Heart left ventricle (tissue), 16 donors: ENCODE measurements around the gene CCDC152. TPM values are rescaled to one million over a fixed set of nuclear protein-coding genes. Genes with fewer than 3 reads are reported as not detected.

ENCODE experiments used
- ATAC-seq, 4 donors: fragments of 200-7000 bp; cut with Tn5 transposase; one replicate each; pipeline ENCODE4 v1.9.1; 2020 to 2022; ENCODE audit warnings: moderate library complexity in 4 of 4, mild to moderate bottlenecking in 3 of 4, moderate number of reproducible peaks in 1 of 4
- DNase-seq, 5 donors: peaks; one replicate each; pipeline ENCODE4 v3.0.0-alpha.2; 2020
- H3K27ac ChIP-seq, 12 donors: fragments of 200-600 bp; sonication (generic) in 4 of 12; one replicate each; pipeline versions ENCODE4 v1.5.0 to v1.8.0; 2016 to 2022; ENCODE audit warnings: mild to moderate bottlenecking in 2 of 12
- H3K27me3 ChIP-seq, 9 donors: fragments of 200-600 bp; sonication (generic) in 2 of 9; one replicate each; pipeline versions ENCODE4 v1.5.1 to v1.8.0; 2016 to 2022; ENCODE audit warnings: mild to moderate bottlenecking in 3 of 9
- H3K36me3 ChIP-seq, 9 donors: fragments of 200-600 bp; sonication (generic) in 2 of 9; one replicate each; pipeline versions ENCODE4 v1.5.0 to v1.8.0; 2018 to 2022; ENCODE audit warnings: mild to moderate bottlenecking in 2 of 9
- H3K4me1 ChIP-seq, 12 donors: fragments of 200-600 bp; sonication (generic) in 4 of 12; one replicate each; pipeline versions ENCODE4 v1.5.0 to v1.8.0; 2016 to 2022; ENCODE audit warnings: mild to moderate bottlenecking in 3 of 12
- H3K4me3 ChIP-seq, 12 donors: fragments of 200-600 bp; sonication (generic) in 4 of 12; one replicate each; pipeline versions ENCODE4 v1.5.0 to v1.8.0; 2017 to 2022; ENCODE audit warnings: mild to moderate bottlenecking in 9 of 12, moderate library complexity in 4 of 12
- H3K9me3 ChIP-seq, 12 donors: fragments of 200-600 bp; sonication (generic) in 4 of 12; one replicate each; pipeline versions ENCODE4 v1.5.0 to v1.8.0; 2016 to 2022; ENCODE audit warnings: mild to moderate bottlenecking in 1 of 12
- CTCF ChIP-seq, 12 donors: fragments of 200-600 bp; sonication (generic) in 4 of 12; IDR thresholded peaks; one replicate each; pipeline versions ENCODE4 v1.5.0 to v1.8.0; 2018 to 2022; ENCODE audit warnings: antibody characterized with exemption in 12 of 12, mild to moderate bottlenecking in 5 of 12
- POLR2A ChIP-seq, 2 donors: fragments of 450-650 bp; IDR thresholded peaks; one replicate each; pipeline ENCODE4 v1.6.1; 2017; ENCODE audit warnings: antibody characterized with exemption in 2 of 2, mild to moderate bottlenecking in 2 of 2, moderate library complexity in 2 of 2
- WGBS, 4 donors: extraction: QIAGEN DNeasy Blood & Tissue Kit in 2 of 4; methylation state at CpG; one replicate each; pipeline versions ENCODE4 v1.1.5 to v1.1.7; 2013 to 2018; 5-methylcytosine and 5-hydroxymethylcytosine counted together
- intact Hi-C, 10 donors: fragments of 100-400 bp; cut with DNase I; formaldehyde crosslinking; loops; one replicate each; pipeline versions ENCODE4 v1.11.1 to v1.14.2; 2022
- polyA plus RNA-seq, 2 donors: library from polyadenylated mRNA; stranded (reverse); fragments of 200-250 nt; gene quantifications; one replicate each; pipeline ENCODE4 v1.2.3, GENCODE V29; 2013
- total RNA-seq, 9 donors: library from RNA; depleted of rRNA in 2 of 9; stranded (reverse); fragments of >200 nt in 2 of 9; fragmentation: NEBNext Ultra II Directional in 3 of 9; extraction: Animal tissue kit (Norgen Biotek cat#: 25700) in 3 of 9; gene quantifications; one replicate each; pipeline versions ENCODE4 v1.1.0 to v1.2.4, GENCODE V29; 2016 to 2023
- donor health status: ischemic (EF 13 %, LVEDD 7.1; RV severe dilation, severe dysfunction).
- donor health status: healthy with polysubstance abuse.
- donor health status: DM: no; HTN: yes; CAD: no.
- donor health status: DM: no; HTN: no; CAD: no.
- donor health status: ischemic (EF 25% LVEDD 6.9; RV normal size, moderate dysfunction).
- donor health status: ischemic (EF 25% LVEDD 5.7; RV mildly dilated, moderate dysfunction).
- donor health status: healthy.
- donor health status: DM: yes; HTN: yes; CAD: no.
- donor health status: ischemic (EF 35%, LVEDD 5.7; RV mildly dilated, moderate dysfunction).
- donor health status: nonischemic (EF 11% LVEDD 7.7; RV severe dilation, severe dysfunction).
- donor health status: DM: yes; HTN: yes; CAD: no.
- donor health status: PGD.
- donor health status: ischemic (EF 29% LVEDD 5.4; RV normal size, mild dysfunction).
- donor health status: nonischemic (EF 23%, LVEDD 6.1; RV moderate dilation, normal function).

The CCDC152 gene
- total and polyA plus RNA-seq, 11 donors = 0.32 to 3.2 (median 0.86) TPM

- 53 to 61% (median 55%) methylated on average over 2 of the region's 2 CpGs for WGBS, 4 donors
- H3K4me1 ChIP-seq = peaks cover 0 to 47% (median 24%) of the 10 kb centered on the region in 12 donors
- TF ChIP-seq POLR2A (IDR thresholded peaks at IDR 0.05) = no peak
- TF ChIP-seq CTCF (IDR thresholded peaks at IDR 0.05) = peak in 9 of 12 donors; percentile 19 to 44 (median 31)
- peak overlapping the region in 9 of 12 donors; percentile 52 to 70 (median 61) for H3K4me3 ChIP-seq
- intact Hi-C loops = loop anchor here in 5 of 10 donors (1.0 to 10.0 kb wide), 5 partner anchors 77 to 84 kb away; no protein-coding TSS in a partner anchor
- H3K27me3 ChIP-seq = no peaks in the 10 kb centered on the region
- ATAC-seq (peak in 3 of 4 donors; percentile 45 to 57 (median 48)), DNase-seq (peak in 1 of 5 donors; percentile 36)
- peaks cover 0 to 55% (median 49%) of the 10 kb centered on the region in 9 donors for H3K36me3 ChIP-seq
- H3K9me3 ChIP-seq = no peaks in the 10 kb centered on the region
- peak overlapping the region in 6 of 12 donors; percentile 1 to 86 (median 27) for H3K27ac ChIP-seq
Measured at GRCh38 chr5:42807722-42808447, 51.3 kb downstream of the CCDC152 start.

GRCh38 chr5:42808888-42809611 is 52.4 kb downstream of the CCDC152 start:
- H3K36me3 ChIP-seq = peaks cover 0 to 43% (median 39%) of the 10 kb centered on the region in 9 donors
- H3K4me3 ChIP-seq = peak overlapping the region in 10 of 12 donors; percentile 12 to 70 (median 60)
- peak overlapping the region in 7 of 12 donors; percentile 1 to 89 (median 25) for H3K27ac ChIP-seq
- H3K27me3 ChIP-seq = no peaks in the 10 kb centered on the region
- peaks cover 0 to 49% (median 24%) of the 10 kb centered on the region in 12 donors for H3K4me1 ChIP-seq
- WGBS, 4 donors = 65 to 72% (median 66%) methylated on average over 4 of the region's 4 CpGs
- intact Hi-C loops = loop anchor here in 4 of 10 donors (1.0 to 10.0 kb wide), 4 partner anchors 76 to 83 kb away; no protein-coding TSS in a partner anchor
- no peaks in the 10 kb centered on the region for H3K9me3 ChIP-seq
- no peak for TF ChIP-seq CTCF (IDR thresholded peaks at IDR 0.05)
- TF ChIP-seq POLR2A (IDR thresholded peaks at IDR 0.05) = no peak
- ATAC-seq (no peak), DNase-seq (no peak)

GRCh38 chr5:42810834-42811590 is 54.4 kb downstream of the CCDC152 start:
- no peak for DNase-seq
- ATAC-seq = peak in 2 of 4 donors; percentile 12 to 18
- Histone ChIP-seq H3K27me3 (no peaks in the 10 kb centered on the region), H3K36me3 (peaks cover 0 to 24% (median 19%) of the 10 kb centered on the region in 9 donors), H3K4me1 (peaks cover 0 to 47% (median 24%) of the 10 kb centered on the region in 12 donors), H3K4me3 (peak overlapping the region; percentile 18 to 70 (median 58)), H3K9me3 (no peaks in the 10 kb centered on the region), H3K27ac (peak overlapping the region; percentile 69 to 94 (median 87))
- intact Hi-C loops = loop anchor here in 7 of 10 donors (2.0 to 10.0 kb wide), 5 partner anchors 46 to 254 kb away; no protein-coding TSS in a partner anchor
- TF ChIP-seq POLR2A (IDR thresholded peaks at IDR 0.05) = no peak
- no peak for TF ChIP-seq CTCF (IDR thresholded peaks at IDR 0.05)
- WGBS, 4 donors = 29 to 42% (median 34%) methylated on average over 3 of the region's 3 CpGs
